ENCODE data around the gene TXNL4B. TPM values are rescaled to one million over a fixed set of nuclear protein-coding genes. Genes with fewer than 3 reads are reported as not detected.

Gene TXNL4B
- total RNA-seq, 1 donor from 2014 or later, result 7.1 TPM

GRCh38 chr16:72112452-72112792 is 19.0 kb upstream of the TXNL4B start:
- no peak for TF ChIP-seq CTCF (IDR thresholded peaks at IDR 0.05)
- Mint-ChIP-seq H3K27me3 (ENCODE audit: low read depth) (no peaks in the 10 kb centered on the region), H3K27ac (ENCODE audit: unreplicated experiment) (no peak overlapping the region), H3K36me3 (ENCODE audit: low read depth) (peaks cover 44% of the 10 kb centered on the region), H3K4me1 (ENCODE audit: low read depth) (no peaks in the 10 kb centered on the region), H3K9me3 (ENCODE audit: low read depth) (peaks cover 9% of the 10 kb centered on the region), H3K4me3 (ENCODE audit: unreplicated experiment) (no peak overlapping the region)
- no peak for DNase-seq (ENCODE audit: low spot score)

DNA sequence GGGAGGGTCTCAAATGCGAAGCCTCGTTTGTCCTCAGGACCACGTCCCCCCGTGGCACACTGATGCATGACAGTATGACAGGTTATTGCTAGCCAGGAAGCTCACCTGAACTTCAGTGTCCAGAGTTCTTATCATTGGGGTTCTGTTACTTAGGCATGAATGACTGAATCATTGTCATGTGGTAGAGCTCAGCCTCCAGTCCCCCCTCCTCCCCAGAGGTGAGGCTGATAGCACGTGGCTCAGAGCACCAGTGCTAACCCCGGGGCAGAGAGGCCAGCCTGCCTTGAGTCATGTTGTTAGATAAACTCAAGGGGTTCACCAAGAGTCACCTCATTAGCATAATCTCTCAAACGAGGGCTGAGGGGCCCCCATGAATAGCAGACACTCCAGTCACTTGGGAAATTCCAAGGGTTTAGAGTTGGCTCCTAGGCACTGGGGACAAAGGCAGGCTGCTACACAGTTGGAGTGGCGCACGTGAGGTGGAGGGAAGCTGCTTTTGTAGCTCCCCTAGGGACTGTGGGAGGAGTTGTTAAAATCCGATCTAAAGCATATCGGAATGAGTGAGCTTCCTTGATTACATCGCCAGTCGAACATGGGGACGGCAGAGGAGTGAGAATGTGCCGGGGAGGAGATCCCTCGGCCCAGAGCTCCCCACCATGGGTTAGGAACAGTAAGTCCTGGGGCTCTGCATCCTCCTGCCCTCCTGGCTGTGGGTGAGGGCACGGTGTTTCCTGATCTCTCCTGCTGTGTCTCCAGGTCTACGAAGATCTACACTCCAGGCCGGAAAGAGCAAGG is 18.4 kb upstream of the TXNL4B start:
- H3K4me1 Mint-ChIP-seq (ENCODE audit: low read depth), result no peaks in the 10 kb centered on the region
- H3K4me3 Mint-ChIP-seq (ENCODE audit: unreplicated experiment), result no peak overlapping the region
- H3K27ac Mint-ChIP-seq (ENCODE audit: unreplicated experiment), result no peak overlapping the region
- no peak for DNase-seq (ENCODE audit: low spot score)
- no peak for TF ChIP-seq CTCF (IDR thresholded peaks at IDR 0.05)
- peaks cover 9% of the 10 kb centered on the region for H3K9me3 Mint-ChIP-seq (ENCODE audit: low read depth)
- no peaks in the 10 kb centered on the region for H3K27me3 Mint-ChIP-seq (ENCODE audit: low read depth)
- peaks cover 48% of the 10 kb centered on the region for H3K36me3 Mint-ChIP-seq (ENCODE audit: low read depth)

DNA sequence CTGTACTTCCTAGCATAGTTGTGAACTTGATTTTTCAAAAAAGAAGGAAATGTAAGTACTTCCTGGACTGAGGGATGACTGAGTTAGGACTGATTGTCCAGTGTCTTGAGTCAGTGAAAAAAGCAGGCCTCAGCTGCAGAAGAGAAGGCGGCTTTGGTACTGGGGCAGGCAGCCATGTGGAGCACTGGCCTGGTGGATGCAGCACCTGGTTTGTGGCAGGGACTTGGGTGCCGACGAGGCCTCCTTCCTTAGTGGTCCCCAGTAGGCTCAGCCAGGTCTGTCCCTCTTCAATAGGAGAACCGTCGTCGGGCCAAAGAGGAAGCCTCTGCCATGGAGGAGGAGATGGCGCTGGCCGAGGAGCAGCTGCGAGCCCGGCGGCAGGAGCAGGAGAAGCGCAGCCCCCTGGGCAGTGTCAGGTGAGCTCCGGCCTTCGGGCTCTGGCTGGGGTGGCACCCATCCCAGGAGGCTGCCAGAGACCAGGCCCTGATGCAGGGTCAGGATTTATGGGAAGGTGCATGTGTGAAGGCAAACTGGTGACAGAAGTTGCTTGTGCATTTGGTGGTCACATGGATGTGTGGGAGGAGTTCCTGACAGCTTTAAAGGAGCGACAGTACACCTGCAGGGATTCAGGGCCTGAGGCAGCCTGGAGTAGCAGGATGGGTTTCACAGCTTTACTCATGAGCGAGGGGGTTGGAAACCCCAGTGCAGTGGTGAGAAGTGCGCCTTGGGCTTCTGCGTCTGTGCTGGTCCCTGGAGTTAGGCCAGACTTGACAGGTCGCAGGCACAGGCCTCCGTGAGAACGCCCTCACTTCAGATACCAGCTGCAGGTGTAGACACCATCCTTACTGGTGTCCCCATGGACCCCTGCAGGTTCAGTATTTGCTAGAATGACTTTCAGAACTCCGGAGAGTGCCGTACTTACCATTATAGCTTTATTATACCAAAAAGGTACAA is 17.5 kb upstream of the TXNL4B start:
- DNase-seq (ENCODE audit: low spot score), result no peak
- no peak overlapping the region for H3K4me3 Mint-ChIP-seq (ENCODE audit: unreplicated experiment)
- no peaks in the 10 kb centered on the region for H3K4me1 Mint-ChIP-seq (ENCODE audit: low read depth)
- no peaks in the 10 kb centered on the region for H3K27me3 Mint-ChIP-seq (ENCODE audit: low read depth)
- no peak for TF ChIP-seq CTCF (IDR thresholded peaks at IDR 0.05)
- no peak overlapping the region for H3K27ac Mint-ChIP-seq (ENCODE audit: unreplicated experiment)
- peaks cover 53% of the 10 kb centered on the region for H3K36me3 Mint-ChIP-seq (ENCODE audit: low read depth)
- H3K9me3 Mint-ChIP-seq (ENCODE audit: low read depth), result peaks cover 9% of the 10 kb centered on the region

DNA sequence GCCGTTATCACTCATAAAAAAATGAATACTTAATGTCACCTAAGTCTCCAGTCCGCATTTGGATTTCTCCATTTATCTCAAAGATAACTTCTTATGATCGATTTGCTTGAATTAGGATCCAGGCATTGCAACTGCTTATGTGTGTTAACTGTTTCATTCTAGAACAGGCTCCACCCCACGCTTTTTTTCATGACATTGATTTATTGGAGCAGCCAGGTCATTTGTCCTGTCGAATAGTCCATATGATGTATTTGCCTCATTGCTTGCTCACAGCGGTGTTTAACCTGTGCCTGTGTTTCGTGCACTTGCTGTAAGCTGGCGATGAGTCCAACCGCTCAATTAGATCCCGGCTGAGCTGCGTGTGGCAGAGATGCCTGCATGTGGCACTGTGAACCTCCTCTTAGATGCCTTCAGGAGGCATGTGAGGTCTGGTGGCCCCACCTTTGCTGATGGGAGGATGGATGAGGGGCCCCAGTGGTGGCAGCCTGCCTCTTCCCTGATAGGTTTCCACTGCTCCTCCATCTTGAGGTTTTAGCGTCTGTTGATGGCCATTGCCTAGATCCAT is 16.6 kb upstream of the TXNL4B start:
- Mint-ChIP-seq H3K27ac (ENCODE audit: unreplicated experiment) (no peak overlapping the region), H3K4me3 (ENCODE audit: unreplicated experiment) (no peak overlapping the region), H3K27me3 (ENCODE audit: low read depth) (no peaks in the 10 kb centered on the region), H3K4me1 (ENCODE audit: low read depth) (no peaks in the 10 kb centered on the region), H3K36me3 (ENCODE audit: low read depth) (peaks cover 59% of the 10 kb centered on the region), H3K9me3 (ENCODE audit: low read depth) (peaks cover 6% of the 10 kb centered on the region)
- no peak for DNase-seq (ENCODE audit: low spot score)
- TF ChIP-seq CTCF (IDR thresholded peaks at IDR 0.05), result no peak

- TF ChIP-seq CTCF (IDR thresholded peaks at IDR 0.05), result no peak
- Mint-ChIP-seq H3K27me3 (ENCODE audit: low read depth) (no peaks in the 10 kb centered on the region), H3K9me3 (ENCODE audit: low read depth) (no peaks in the 10 kb centered on the region), H3K27ac (ENCODE audit: unreplicated experiment) (no peak overlapping the region), H3K4me3 (ENCODE audit: unreplicated experiment) (no peak overlapping the region), H3K4me1 (ENCODE audit: low read depth) (no peaks in the 10 kb centered on the region), H3K36me3 (ENCODE audit: low read depth) (peaks cover 62% of the 10 kb centered on the region)
- DNase-seq (ENCODE audit: low spot score), result no peak
Measured at GRCh38 chr16:72109300-72109699, 15.9 kb upstream of the TXNL4B start.
